Measurements from ENCODE around the gene PSMD1.
A peak's percentile ranks its signal among the peaks of the same experiment; 100 is the strongest.
"Not testable (repeated sequence)": the region's sequence is repeated elsewhere in the genome, so short reads cannot be mapped to it uniquely, and the experiment has no call there.

Gene PSMD1

GRCh38 chr2:231117922-231118613, 61.4 kb downstream of the PSMD1 start:
- DNase-seq = no peak

GRCh38 chr2:231118614-231118942, 61.9 kb downstream of the PSMD1 start:
- no peak for DNase-seq

GRCh38 chr2:231123362-231123898, 66.8 kb downstream of the PSMD1 start:
- DNase-seq = peak; percentile 7

- DNase-seq = peak; percentile 73
These were observed 68.3 kb downstream of the PSMD1 start, which contains the start of gene HTR2B for GRCh38 chr2:231124838-231125568. Gene HTR2B, minus strand, starts transcription at chr2:231125042. Its CDS starts 1,278 bp downstream, at chr2:231123764.

GRCh38 chr2:231126123-231126522, 69.5 kb downstream of the PSMD1 start:
- no peak for DNase-seq

GRCh38 chr2:231127480-231127879, 70.8 kb downstream of the PSMD1 start:
- DNase-seq = no peak

- no peak for DNase-seq
These were observed 71.3 kb downstream of the PSMD1 start for GRCh38 chr2:231127936-231128335.

- peak; percentile 3 for DNase-seq
These were observed 71.9 kb downstream of the PSMD1 start for GRCh38 chr2:231128541-231128940.

GRCh38 chr2:231129216-231129615, 72.5 kb downstream of the PSMD1 start:
- no peak for DNase-seq

- no peak for DNase-seq
These were observed 73.8 kb downstream of the PSMD1 start for GRCh38 chr2:231130336-231131056.

GRCh38 chr2:231132129-231132528, 75.5 kb downstream of the PSMD1 start:
- DNase-seq = no peak

- DNase-seq = no peak
These were observed 76.9 kb downstream of the PSMD1 start for GRCh38 chr2:231133365-231134099.

GRCh38 chr2:231134910-231135655, 78.4 kb downstream of the PSMD1 start:
- no peak for DNase-seq

GRCh38 chr2:231138699-231139098, 82.0 kb downstream of the PSMD1 start:
- DNase-seq = no peak

GRCh38 chr2:231139796-231140195, 83.1 kb downstream of the PSMD1 start:
- no peak for DNase-seq

GRCh38 chr2:231140808-231141207, 84.1 kb downstream of the PSMD1 start:
- DNase-seq = not testable (repeated sequence)

- no peak for DNase-seq
These were observed 88.2 kb downstream of the PSMD1 start for GRCh38 chr2:231144896-231145295.

- no peak for DNase-seq
These were observed 90.0 kb downstream of the PSMD1 start for GRCh38 chr2:231146665-231147064.

- DNase-seq = no peak
These were observed 96.3 kb downstream of the PSMD1 start for GRCh38 chr2:231152800-231153557.

- no peak for DNase-seq
These were observed 102.6 kb downstream of the PSMD1 start for GRCh38 chr2:231159306-231159705.

- DNase-seq = no peak
These were observed 104.0 kb downstream of the PSMD1 start for GRCh38 chr2:231160701-231161100.
